ENCODE measurements around the gene RTTN.

GRCh38 chr18:70135604-70136003 lies 69.9 kb downstream of the RTTN start:
- TF ChIP-seq POLR2AphosphoS5 (IDR thresholded peaks at IDR 0.05; ENCODE audit: low read depth, low read length) (no peak), SIN3A (IDR thresholded peaks at IDR 0.05; ENCODE audit: borderline replicate concordance, insufficient read depth, low read length) (no peak)

All from PFSK-1 (cell line).